Erythroblast (primary cell): ENCODE results near the gene CPLX3.

Source experiments
- GATA1 ChIP-seq: IDR thresholded peaks from 2 replicates; pipeline ENCODE4 v1.6.1; 2011; ENCODE audit warnings: low read depth, mild to moderate bottlenecking, control low read depth, low read length, moderate library complexity
- POLR2A ChIP-seq: IDR thresholded peaks from 2 replicates; pipeline ENCODE4 v1.6.1; 2011; ENCODE audit warnings: mild to moderate bottlenecking, low read length

GRCh38 chr15:74857082-74857655 is 30.7 kb downstream of the CPLX3 start:
- TF ChIP-seq POLR2A (no peak), GATA1 (no peak)
